ENCODE data around the gene WDR74. TPM values are rescaled to one million over a fixed set of nuclear protein-coding genes. Genes with fewer than 3 reads are reported as not detected.
A peak's percentile ranks its signal among the peaks of the same experiment; 100 is the strongest.

Gene WDR74
- total and polyA plus RNA-seq, 2 of the 13 experiments (the other 11 are each of a cell fraction or from before 2014, with no cell fraction given), result 77.0 to 83.3 TPM

GRCh38 chr11:62855571-62856332, 16.4 kb upstream of the WDR74 start (continued):
- TF ChIP-seq FUBP1 (CRISPR knock-in tag; IDR thresholded peaks at IDR 0.05; ENCODE audit: borderline replicate concordance) (peak; percentile 84; the same call in 1 of the 2 replicates), ZNF883 (CRISPR knock-in tag; IDR thresholded peaks at IDR 0.05; ENCODE audit: not compliant biosample characterization) (peak; percentile 97), SP1 (IDR thresholded peaks at IDR 0.05) (no peak), SP1 (CRISPR knock-in tag; IDR thresholded peaks at IDR 0.05) (peak; percentile 97), ZNF335 (CRISPR knock-in tag; IDR thresholded peaks at IDR 0.05) (peak; percentile 82), ZNF12 (CRISPR knock-in tag; IDR thresholded peaks at IDR 0.05) (no peak), ZZZ3 (CRISPR knock-in tag; IDR thresholded peaks at IDR 0.05; ENCODE audit: borderline replicate concordance) (peak; percentile 83), SIX1 (CRISPR knock-in tag; IDR thresholded peaks at IDR 0.05; ENCODE audit: borderline replicate concordance) (peak; percentile 56; the same call in 1 of the 2 replicates), ZNF674 (CRISPR knock-in tag; IDR thresholded peaks at IDR 0.05; ENCODE audit: low read depth) (no peak; the same call in 1 of the 2 replicates), ZNF121 (CRISPR knock-in tag; IDR thresholded peaks at IDR 0.05) (peak; percentile 64; the same call in 1 of the 2 replicates), ZNF550 (CRISPR knock-in tag; IDR thresholded peaks at IDR 0.05; ENCODE audit: borderline replicate concordance) (no peak), ZFP36 (IDR thresholded peaks at IDR 0.05; ENCODE audit: borderline replicate concordance, low read depth, low read length, partially characterized antibody) (no peak), KLF12 (CRISPR knock-in tag; IDR thresholded peaks at IDR 0.05; ENCODE audit: borderline replicate concordance) (peak; percentile 95), SNAI1 (CRISPR knock-in tag; IDR thresholded peaks at IDR 0.05; ENCODE audit: borderline replicate concordance) (peak; percentile 66; the same call in 1 of the 2 replicates), ZMAT3 (CRISPR knock-in tag; conservative IDR thresholded peaks at IDR 0.05) (peak; percentile 99), MLX (CRISPR knock-in tag; IDR thresholded peaks at IDR 0.05) (peak; percentile 78), STAT6 (CRISPR knock-in tag; IDR thresholded peaks at IDR 0.05; ENCODE audit: borderline replicate concordance) (no peak), GMEB2 (CRISPR knock-in tag; IDR thresholded peaks at IDR 0.05; ENCODE audit: low read depth) (peak; percentile 75; the same call in 1 of the 2 replicates), TRIM24 (CRISPR knock-in tag; IDR thresholded peaks at IDR 0.05) (no peak), ESRRA (CRISPR knock-in tag; IDR thresholded peaks at IDR 0.05; ENCODE audit: low read depth) (peak; percentile 51; the same call in 1 of the 2 replicates), ZFP1 (CRISPR knock-in tag; IDR thresholded peaks at IDR 0.05) (peak; percentile 94), ZNF264 (CRISPR knock-in tag; IDR thresholded peaks at IDR 0.05) (peak; percentile 95), HNRNPH1 (optimal IDR thresholded peaks at IDR 0.05; ENCODE audit: low read depth, low read length) (no peak), NCOR1 (IDR thresholded peaks at IDR 0.05; ENCODE audit: borderline replicate concordance, low read length) (no peak)

All from HepG2 (cell line).